ENCODE measurements around the gene POLR1B.
"Not testable (repeated sequence)": the region's sequence is repeated elsewhere in the genome, so short reads cannot be mapped to it uniquely, and the experiment has no call there.

POLR1B gene, protein sequence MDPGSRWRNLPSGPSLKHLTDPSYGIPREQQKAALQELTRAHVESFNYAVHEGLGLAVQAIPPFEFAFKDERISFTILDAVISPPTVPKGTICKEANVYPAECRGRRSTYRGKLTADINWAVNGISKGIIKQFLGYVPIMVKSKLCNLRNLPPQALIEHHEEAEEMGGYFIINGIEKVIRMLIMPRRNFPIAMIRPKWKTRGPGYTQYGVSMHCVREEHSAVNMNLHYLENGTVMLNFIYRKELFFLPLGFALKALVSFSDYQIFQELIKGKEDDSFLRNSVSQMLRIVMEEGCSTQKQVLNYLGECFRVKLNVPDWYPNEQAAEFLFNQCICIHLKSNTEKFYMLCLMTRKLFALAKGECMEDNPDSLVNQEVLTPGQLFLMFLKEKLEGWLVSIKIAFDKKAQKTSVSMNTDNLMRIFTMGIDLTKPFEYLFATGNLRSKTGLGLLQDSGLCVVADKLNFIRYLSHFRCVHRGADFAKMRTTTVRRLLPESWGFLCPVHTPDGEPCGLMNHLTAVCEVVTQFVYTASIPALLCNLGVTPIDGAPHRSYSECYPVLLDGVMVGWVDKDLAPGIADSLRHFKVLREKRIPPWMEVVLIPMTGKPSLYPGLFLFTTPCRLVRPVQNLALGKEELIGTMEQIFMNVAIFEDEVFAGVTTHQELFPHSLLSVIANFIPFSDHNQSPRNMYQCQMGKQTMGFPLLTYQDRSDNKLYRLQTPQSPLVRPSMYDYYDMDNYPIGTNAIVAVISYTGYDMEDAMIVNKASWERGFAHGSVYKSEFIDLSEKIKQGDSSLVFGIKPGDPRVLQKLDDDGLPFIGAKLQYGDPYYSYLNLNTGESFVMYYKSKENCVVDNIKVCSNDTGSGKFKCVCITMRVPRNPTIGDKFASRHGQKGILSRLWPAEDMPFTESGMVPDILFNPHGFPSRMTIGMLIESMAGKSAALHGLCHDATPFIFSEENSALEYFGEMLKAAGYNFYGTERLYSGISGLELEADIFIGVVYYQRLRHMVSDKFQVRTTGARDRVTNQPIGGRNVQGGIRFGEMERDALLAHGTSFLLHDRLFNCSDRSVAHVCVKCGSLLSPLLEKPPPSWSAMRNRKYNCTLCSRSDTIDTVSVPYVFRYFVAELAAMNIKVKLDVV
- 15.9 to 44.4 (median 31.6) reads per million in 4 donors for total RNA-seq

- peak; percentile 34 to 83 (median 60) for DNase-seq
These were observed at the start of gene POLR1B for GRCh38 chr2:112542123-112542983. Gene POLR1B, plus strand, starts transcription at chr2:112542465. Its CDS starts 30 bp downstream, at chr2:112542495.

DNA sequence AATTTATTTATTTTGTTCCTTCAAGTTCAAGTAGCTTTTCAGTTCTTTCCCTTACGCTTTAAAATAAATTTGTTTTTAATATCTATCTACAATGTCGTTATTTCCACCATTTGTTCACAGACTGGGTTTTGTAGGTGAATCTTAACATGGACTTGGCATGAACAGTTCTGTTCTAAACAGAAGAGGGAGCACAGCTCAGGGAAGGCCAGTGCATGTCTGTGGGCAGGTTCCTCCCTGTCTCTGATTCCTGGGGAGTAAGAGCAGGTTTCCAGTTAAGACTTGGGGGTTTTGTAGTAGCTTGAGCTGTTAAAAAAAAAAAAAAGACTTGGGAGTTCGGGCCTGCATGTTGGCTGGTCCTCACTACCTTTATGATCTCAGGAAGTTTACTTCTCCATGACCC lies 49.2 kb upstream of the POLR1B start:
- DNase-seq: no peak

GRCh38 chr2:112493858-112494648 lies 48.2 kb upstream of the POLR1B start:
- no peak for DNase-seq

GRCh38 chr2:112494828-112495227 lies 47.4 kb upstream of the POLR1B start:
- no peak for DNase-seq

- DNase-seq: not testable (repeated sequence)
These were observed 46.4 kb upstream of the POLR1B start for GRCh38 chr2:112495878-112496277.

GRCh38 chr2:112500850-112501484 lies 41.3 kb upstream of the POLR1B start:
- DNase-seq: peak in 3 of 5 donors; percentile 11 to 34 (median 33)

DNA sequence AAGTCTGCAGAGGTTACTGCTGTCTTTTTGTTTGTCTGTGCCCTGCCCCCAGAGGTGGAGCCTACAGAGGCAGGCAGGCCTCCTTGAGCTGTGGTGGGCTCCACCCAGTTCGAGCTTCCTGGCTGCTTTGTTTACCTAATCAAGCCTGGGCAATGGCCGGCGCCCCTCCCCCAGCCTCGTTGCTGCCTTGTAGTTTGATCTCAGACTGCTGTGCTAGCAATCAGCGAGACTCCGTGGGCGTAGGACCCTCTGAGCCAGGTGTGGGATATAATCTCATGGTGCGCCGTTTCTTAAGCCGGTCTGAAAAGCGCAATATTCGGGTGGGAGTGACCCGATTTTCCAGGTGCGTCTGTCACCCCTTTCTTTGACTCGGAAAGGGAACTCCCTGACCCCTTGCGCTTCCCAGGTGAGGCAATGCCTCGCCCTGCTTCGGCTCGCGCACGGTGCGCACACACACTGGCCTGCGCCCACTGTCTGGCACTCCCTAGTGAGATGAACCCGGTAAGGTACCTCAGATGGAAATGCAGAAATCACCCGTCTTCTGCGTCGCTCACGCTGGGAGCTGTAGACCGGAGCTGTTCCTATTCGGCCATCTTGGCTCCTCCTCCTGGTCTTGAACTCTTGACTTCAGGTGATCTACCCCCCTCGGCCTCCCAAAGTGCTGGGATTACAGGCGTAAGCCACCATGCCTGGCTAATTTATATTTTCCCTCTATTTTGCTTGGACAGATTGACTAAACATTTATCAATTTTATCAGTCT lies 32.8 kb upstream of the POLR1B start:
- not testable (repeated sequence) for DNase-seq

DNA sequence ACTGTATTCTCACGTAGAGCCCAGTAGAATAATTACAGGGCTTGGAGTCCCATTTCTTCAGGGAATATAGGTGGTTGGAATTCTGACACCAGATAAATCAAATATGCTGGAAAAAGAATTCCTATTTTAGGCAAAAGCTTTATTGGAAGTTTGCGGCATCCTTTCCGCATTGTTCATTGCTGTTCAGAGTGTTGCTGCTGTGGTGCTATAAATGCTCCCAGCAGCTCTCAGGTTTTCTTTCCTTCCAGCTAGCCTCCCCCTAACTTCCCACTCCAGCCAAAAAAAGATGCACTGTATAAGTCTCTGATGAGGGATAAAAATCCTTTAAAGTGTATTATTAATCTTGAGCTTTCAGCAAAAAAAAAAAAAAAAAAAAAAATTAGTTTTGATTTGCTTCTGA lies 25.5 kb upstream of the POLR1B start:
- no peak for DNase-seq

DNA sequence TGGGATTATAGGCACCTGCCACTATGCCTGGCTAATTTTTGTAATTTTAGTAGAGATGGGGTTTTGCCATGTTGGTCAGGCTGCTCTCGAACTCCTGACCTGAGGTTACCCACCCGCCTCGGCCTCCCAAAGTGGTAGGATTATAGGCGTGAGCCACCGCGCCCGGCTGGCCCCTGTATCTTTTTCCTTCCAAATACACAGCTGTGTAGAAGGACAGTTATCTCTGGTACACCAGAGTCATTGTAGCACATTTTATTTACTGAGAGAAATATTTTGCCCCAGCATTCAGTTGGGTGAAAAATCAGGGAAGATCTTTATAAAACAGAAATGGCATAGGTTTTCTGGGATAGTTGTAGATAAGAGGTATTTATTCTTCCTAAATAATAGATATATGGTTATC lies 23.5 kb upstream of the POLR1B start:
- no peak for DNase-seq

GRCh38 chr2:112519506-112519905 lies 22.8 kb upstream of the POLR1B start:
- no peak for DNase-seq

DNA sequence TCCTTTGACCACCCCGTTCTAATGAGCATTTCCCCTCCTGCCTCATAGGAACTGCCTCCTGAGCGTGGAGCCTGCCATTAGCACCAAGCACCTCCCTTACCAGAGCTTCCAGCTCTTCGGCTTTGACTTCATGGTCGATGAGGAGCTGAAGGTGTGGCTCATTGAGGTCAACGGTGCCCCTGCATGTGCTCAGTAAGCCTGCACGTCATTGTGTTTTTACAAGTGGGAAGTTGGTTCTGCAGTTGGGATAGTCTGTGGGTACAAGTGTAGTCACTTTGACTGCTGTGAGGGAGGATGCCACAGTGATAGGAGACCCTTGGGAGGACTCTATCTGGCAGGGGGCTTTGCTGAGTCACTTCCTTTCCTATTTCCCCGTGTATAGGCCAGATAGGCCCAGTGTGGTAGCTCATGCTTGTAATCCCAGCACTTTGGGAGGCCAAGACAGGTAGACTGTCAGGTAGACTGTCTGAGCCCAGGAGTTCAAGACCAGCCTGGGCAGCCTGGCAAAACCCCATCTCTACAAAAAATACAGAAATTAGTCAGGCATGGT lies 22.0 kb upstream of the POLR1B start:
- no peak for DNase-seq

DNA sequence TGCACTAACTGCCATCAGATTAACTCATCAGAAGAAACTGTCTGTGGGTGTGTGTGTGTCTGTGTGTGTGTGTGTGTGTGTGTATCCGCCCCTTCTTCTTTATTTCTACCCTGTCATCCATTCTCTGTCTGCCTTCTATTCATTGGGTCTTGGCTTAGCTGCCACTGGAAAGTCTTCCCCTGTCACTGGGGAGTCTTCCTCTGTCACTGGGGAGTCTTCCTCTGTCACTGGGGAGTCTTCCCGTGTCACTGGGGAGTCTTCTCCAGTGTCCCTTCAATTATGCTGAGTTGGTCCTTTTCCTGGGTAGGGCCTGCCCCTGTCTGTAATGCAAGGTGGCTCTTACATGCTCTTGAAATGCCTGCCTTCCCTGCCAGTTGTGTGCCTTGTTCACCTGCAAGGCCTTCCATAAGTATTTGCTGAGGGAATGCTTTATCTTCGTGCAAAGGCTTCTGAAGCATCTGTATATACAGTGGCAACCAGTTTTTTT lies 18.9 kb upstream of the POLR1B start:
- no peak for DNase-seq

DNA sequence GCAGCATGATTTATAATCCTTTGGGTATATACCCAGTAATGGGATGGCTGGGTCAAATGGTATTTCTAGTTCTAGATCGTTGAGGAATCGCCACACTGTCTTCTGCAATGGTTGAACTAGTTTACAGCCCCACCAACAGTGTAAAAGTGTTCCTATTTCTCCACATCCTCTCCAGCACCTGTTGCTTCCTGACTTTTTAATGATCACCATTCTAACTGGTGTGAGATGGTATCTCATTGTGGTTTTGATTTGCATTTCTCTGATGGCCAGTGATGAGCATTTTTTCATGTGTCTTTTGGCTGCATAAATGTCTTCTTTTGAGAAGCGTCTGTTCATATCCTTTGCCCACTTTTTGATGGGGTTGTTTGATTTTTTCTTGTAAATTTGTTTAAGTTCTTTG lies 18.0 kb upstream of the POLR1B start:
- DNase-seq: not testable (repeated sequence)

DNA sequence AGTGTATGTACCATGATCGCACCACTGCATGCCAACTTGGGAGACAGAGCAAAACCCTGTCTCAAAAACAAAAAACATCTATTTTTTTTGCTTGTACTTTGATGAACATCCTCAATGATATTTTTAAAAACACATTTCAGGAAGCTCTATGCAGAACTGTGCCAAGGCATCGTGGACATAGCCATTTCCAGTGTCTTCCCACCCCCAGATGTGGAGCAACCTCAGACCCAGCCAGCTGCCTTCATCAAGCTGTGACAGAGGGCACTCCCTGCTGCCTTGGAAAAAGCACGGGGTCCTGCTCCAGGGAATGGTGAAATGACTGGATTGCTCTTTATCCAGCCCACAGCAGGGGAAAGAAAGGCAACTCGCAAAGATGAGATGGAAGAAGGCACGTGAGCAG lies 13.7 kb upstream of the POLR1B start:
- DNase-seq: no peak

- no peak for DNase-seq
These were observed 12.5 kb upstream of the POLR1B start for GRCh38 chr2:112529757-112530156.

GRCh38 chr2:112530728-112531127 lies 11.5 kb upstream of the POLR1B start:
- no peak for DNase-seq

DNA sequence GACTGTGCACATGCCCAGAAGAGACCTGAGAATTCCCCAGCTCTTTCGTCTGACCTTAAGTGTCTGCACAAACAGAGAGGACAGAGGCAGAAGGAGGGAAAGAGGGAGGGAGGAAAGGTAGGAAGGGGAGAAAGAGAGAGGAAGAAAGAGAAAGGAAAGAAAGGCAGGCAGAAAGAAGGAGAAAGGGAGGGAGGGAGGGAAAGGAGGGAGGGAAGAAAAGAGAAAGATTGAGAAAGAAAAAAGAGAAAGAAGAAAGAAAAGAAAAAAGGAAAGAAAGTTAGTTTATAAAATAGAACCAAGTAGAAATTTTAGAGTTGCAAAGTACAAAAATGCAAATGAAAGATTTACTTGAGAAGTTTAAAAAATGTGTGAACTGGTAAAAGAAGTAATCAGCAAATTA lies 7.4 kb upstream of the POLR1B start:
- no peak for DNase-seq

DNA sequence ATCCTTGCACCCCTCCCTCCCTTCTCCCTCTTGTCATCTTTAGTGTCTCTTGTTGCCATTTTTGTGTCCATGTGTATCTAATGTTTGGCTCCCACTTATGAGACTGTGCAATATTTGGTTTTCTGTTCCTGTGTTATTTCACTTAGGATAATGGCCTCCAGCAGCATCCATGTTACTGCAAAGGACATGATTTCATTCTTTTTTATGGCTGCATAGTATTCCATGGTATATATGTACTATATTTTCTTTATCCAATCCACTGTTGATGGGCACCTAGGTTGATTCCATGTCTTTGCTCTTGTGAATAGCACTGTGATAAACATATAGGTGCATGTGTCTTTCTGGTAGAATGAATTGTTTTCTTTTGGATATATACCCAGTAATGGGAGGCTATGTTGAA lies 5.6 kb upstream of the POLR1B start:
- DNase-seq: not testable (repeated sequence)

DNA sequence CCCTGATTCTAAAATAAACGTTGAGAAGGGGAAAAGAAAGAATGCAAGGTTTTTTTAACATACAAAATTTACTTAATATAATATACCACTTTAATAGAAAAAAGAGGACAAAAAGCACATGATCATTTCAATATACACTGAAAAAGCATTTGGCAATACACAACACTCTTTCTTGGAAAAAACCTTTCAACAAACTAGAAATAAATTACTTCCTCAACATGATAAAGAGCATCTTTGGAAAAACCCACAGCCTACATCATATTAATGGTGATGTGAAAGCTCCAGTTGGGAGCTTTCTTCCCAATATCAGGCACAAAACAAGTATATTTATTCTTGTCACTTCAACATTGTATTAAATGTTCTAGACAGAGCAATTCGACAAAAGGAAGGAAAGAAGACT lies 3.0 kb upstream of the POLR1B start:
- DNase-seq: no peak

GRCh38 chr2:112540906-112541305 lies 1.4 kb upstream of the POLR1B start:
- DNase-seq: no peak
